Measurements from ENCODE around the gene COX4I2. TPM values are rescaled to one million over a fixed set of nuclear protein-coding genes. Genes with fewer than 3 reads are reported as not detected.
A peak's percentile ranks its signal among the peaks of the same experiment; 100 is the strongest.

Gene COX4I2
- total RNA-seq, 4 donors from 2014 or later: 1.0 to 17.0 (median 1.8) TPM; not detected in 1

GRCh38 chr20:31604567-31605030 lies 33.1 kb upstream of the COX4I2 start:
- ATAC-seq (ENCODE audit: low FRiP score) (no peak), DNase-seq (ENCODE audit: low spot score) (no peak)
- TF ChIP-seq CTCF (IDR thresholded peaks at IDR 0.05): no peak

GRCh38 chr20:31605031-31605901 lies 32.4 kb upstream of the COX4I2 start, which contains the start of gene ID1:
Gene ID1, plus strand, starts transcription at chr20:31605289. Its CDS starts 99 bp downstream, at chr20:31605388.
- ATAC-seq (ENCODE audit: low FRiP score) (peak; percentile 79), DNase-seq (ENCODE audit: low spot score) (peak; percentile 79)
- TF ChIP-seq CTCF (IDR thresholded peaks at IDR 0.05): no peak

- no peak for DNase-seq (ENCODE audit: low spot score)
- no peak for ATAC-seq (ENCODE audit: low FRiP score)
- no peak for TF ChIP-seq CTCF (IDR thresholded peaks at IDR 0.05)
Observed at GRCh38 chr20:31605902-31606803, 31.6 kb upstream of the COX4I2 start.

- DNase-seq (ENCODE audit: low spot score) (no peak), ATAC-seq (ENCODE audit: low FRiP score) (peak; percentile 17)
- TF ChIP-seq CTCF (IDR thresholded peaks at IDR 0.05): no peak
Observed at GRCh38 chr20:31606804-31607639, 30.7 kb upstream of the COX4I2 start.

- TF ChIP-seq CTCF (IDR thresholded peaks at IDR 0.05): no peak
- ATAC-seq (ENCODE audit: low FRiP score): no peak
- DNase-seq (ENCODE audit: low spot score): no peak
Observed at GRCh38 chr20:31607640-31608250, 30.0 kb upstream of the COX4I2 start.

All from omental fat pad (tissue), 4 donors.